PC-9 (cell line): ENCODE results near the gene DNAAF5. TPM values are rescaled to one million over a fixed set of nuclear protein-coding genes. Genes with fewer than 3 reads are reported as not detected.

Experiments
- BruUV-seq: library from RNA; stranded (reverse); fragments of 400-500 nt; replicated peaks from 2 replicates; lab custom pipeline; 2021; lab: Mats Ljungman, UMichigan
- CTCF ChIA-PET: fragments of 300-600 bp; sonication (Branson Sonifier 250); formaldehyde crosslinking; loops from one replicate; lab custom pipeline; 2022; ENCODE audit warnings: antibody characterized with exemption; lab: Charles Lee
- POLR2A ChIA-PET: fragments of 300-600 bp; sonication (Branson Sonifier 250); formaldehyde crosslinking; loops from one replicate; lab custom pipeline; 2022; ENCODE audit warnings: antibody characterized with exemption; ENCODE audit not compliant: unreplicated experiment; lab: Charles Lee
- DNase-seq, 2 experiments: peaks; one replicate each; pipeline versions ENCODE4 v3.0.0 to v3.0.0-alpha.2; 2015 to 2022; ENCODE audit warnings: mixed read lengths in 1 of 2
- H2AFZ ChIP-seq: fragments of 200-600 bp; sonication (generic); 2 replicates; pipeline ENCODE4 v1.8.1; 2017; ENCODE audit warnings: antibody characterized with exemption
- H3F3A ChIP-seq: fragments of 200-600 bp; sonication (generic); 2 replicates; pipeline ENCODE4 v1.8.1; 2017; ENCODE audit warnings: antibody characterized with exemption, mild to moderate bottlenecking, low read depth; ENCODE audit not compliant: insufficient read depth
- H3K27ac ChIP-seq: fragments of 200-600 bp; sonication (generic); 2 replicates; pipeline ENCODE4 v1.6.1; 2016; ENCODE audit warnings: mixed run types
- H3K27me3 ChIP-seq: fragments of 200-600 bp; sonication (generic); 2 replicates; pipeline ENCODE4 v1.6.1; 2016; ENCODE audit warnings: low read depth, mixed run types; ENCODE audit not compliant: insufficient read depth
- H3K36me3 ChIP-seq: fragments of 200-600 bp; sonication (generic); 2 replicates; pipeline ENCODE4 v1.6.1; 2016; ENCODE audit warnings: low read depth, mixed run types
- H3K4me1 ChIP-seq: fragments of 200-600 bp; sonication (generic); replicated peaks from 2 replicates; pipeline ENCODE4 v1.6.1; 2016; ENCODE audit warnings: mixed run types; ENCODE audit not compliant: insufficient read depth
- H3K4me2 ChIP-seq: fragments of 200-600 bp; sonication (generic); 2 replicates; pipeline ENCODE4 v1.6.1; 2017; ENCODE audit warnings: mixed run types
- H3K4me3 ChIP-seq: fragments of 200-600 bp; sonication (generic); 2 replicates; pipeline ENCODE4 v1.6.1; 2016; ENCODE audit warnings: mixed run types
- H3K79me2 ChIP-seq: fragments of 200-600 bp; sonication (generic); 2 replicates; pipeline ENCODE4 v1.6.1; 2017; ENCODE audit warnings: low read depth, mixed run types
- H3K9me2 ChIP-seq: fragments of 200-600 bp; sonication (generic); 2 replicates; pipeline ENCODE4 v1.8.1; 2017; ENCODE audit warnings: mild to moderate bottlenecking; ENCODE audit not compliant: insufficient read depth
- H3K9me3 ChIP-seq: fragments of 200-600 bp; sonication (generic); 2 replicates; pipeline ENCODE4 v1.8.1; 2016; ENCODE audit warnings: low read depth; ENCODE audit not compliant: insufficient read depth
- H4K20me1 ChIP-seq: fragments of 200-600 bp; sonication (generic); 2 replicates; pipeline ENCODE4 v1.8.1; 2017; ENCODE audit not compliant: insufficient read depth
- CTCF ChIP-seq: fragments of 200-600 bp; sonication (generic); conservative IDR thresholded peaks from 2 replicates; pipeline ENCODE4 v1.6.1; 2017; ENCODE audit warnings: mixed run types, antibody characterized with exemption, mild to moderate bottlenecking, moderate library complexity
- EZH2 ChIP-seq: fragments of 200-600 bp; sonication (generic); IDR thresholded peaks from 2 replicates; pipeline ENCODE4 v1.8.0; 2017; ENCODE audit warnings: antibody characterized with exemption, low read depth
- intact Hi-C: fragments of 100-400 bp; cut with micrococcal nuclease; formaldehyde crosslinking; loops from one replicate; pipeline ENCODE4 v1.10.0; 2022; ENCODE audit not compliant: unreplicated experiment
- total RNA-seq: library from RNA; stranded (reverse); gene quantifications from 2 replicates; pipeline ENCODE4 v1.2.3, GENCODE V29; 2021

DNAAF5 gene
- total RNA-seq, 1 experiment from 2014 or later, result 63.2 TPM

GRCh38 chr7:699476-700170 is 26.9 kb upstream of the DNAAF5 start:
- TF ChIP-seq CTCF (no peak), EZH2 (no peak)
- Histone ChIP-seq H3K9me3 (no peaks in the 10 kb centered on the region), H3K27ac (no peak overlapping the region), H3K4me3 (no peak overlapping the region), H3K4me1 (no peaks in the 10 kb centered on the region), H3K27me3 (no peaks in the 10 kb centered on the region), H4K20me1 (peaks cover 17% of the 10 kb centered on the region), H3F3A (no peaks in the 10 kb centered on the region; the same call in 1 of the 2 replicates), H2AFZ (no peak overlapping the region), H3K36me3 (no peaks in the 10 kb centered on the region), H3K4me2 (no peak overlapping the region), H3K9me2 (no peaks in the 10 kb centered on the region), H3K79me2 (peaks cover 11% of the 10 kb centered on the region; the same call in 1 of the 2 replicates)
- ChIA-PET CTCF (no interaction called here), POLR2A (no interaction called here)
- DNase-seq, result no peak
- BruUV-seq, result no TSS peak
- intact Hi-C loops, result no loop called here

- Histone ChIP-seq H3K36me3 (no peaks in the 10 kb centered on the region), H4K20me1 (peaks cover 33% of the 10 kb centered on the region), H3K4me1 (0 out of 2 replicates have a peak, but pooled peaks cover 6% of the 10 kb centered on the region), H2AFZ (no peak overlapping the region), H3K27ac (no peak overlapping the region), H3K9me2 (no peaks in the 10 kb centered on the region), H3K4me3 (no peak overlapping the region), H3K4me2 (no peak overlapping the region), H3F3A (peaks cover 10% of the 10 kb centered on the region), H3K79me2 (peaks cover 18% of the 10 kb centered on the region; the same call in 1 of the 2 replicates), H3K27me3 (no peaks in the 10 kb centered on the region), H3K9me3 (no peaks in the 10 kb centered on the region)
- POLR2A ChIA-PET, result no interaction called here
- no TSS peak for BruUV-seq
- CTCF ChIA-PET, result no interaction called here
- TF ChIP-seq EZH2, result no peak
- TF ChIP-seq CTCF, result no peak
- no peak for DNase-seq
- intact Hi-C loops, result no loop called here
These were observed 25.3 kb upstream of the DNAAF5 start for GRCh38 chr7:701086-701671.

- H2AFZ ChIP-seq, result no peak overlapping the region
- intact Hi-C loops, result no loop called here
- H3K4me1 ChIP-seq, result 0 out of 2 replicates have a peak, but pooled peaks cover 6% of the 10 kb centered on the region
- no peaks in the 10 kb centered on the region for H3K27me3 ChIP-seq
- no peak for DNase-seq
- no peak overlapping the region for H3K4me3 ChIP-seq
- POLR2A ChIA-PET, result no interaction called here
- no peaks in the 10 kb centered on the region for H3K9me3 ChIP-seq
- no peak overlapping the region for H3K27ac ChIP-seq
- H4K20me1 ChIP-seq, result peaks cover 41% of the 10 kb centered on the region
- no peak overlapping the region for H3K4me2 ChIP-seq
- H3F3A ChIP-seq, result peaks cover 10% of the 10 kb centered on the region
- no peak for TF ChIP-seq CTCF
- TF ChIP-seq EZH2, result no peak
- CTCF ChIA-PET, result no interaction called here
- peaks cover 22% of the 10 kb centered on the region; the same call in 1 of the 2 replicates for H3K79me2 ChIP-seq
- no peaks in the 10 kb centered on the region for H3K36me3 ChIP-seq
- BruUV-seq, result no TSS peak
- no peaks in the 10 kb centered on the region for H3K9me2 ChIP-seq
These were observed 23.4 kb upstream of the DNAAF5 start for GRCh38 chr7:703049-703448.
